ENCODE results near the gene TMPRSS15.

TMPRSS15 gene

GRCh38 chr21:18253799-18254198, 149.8 kb downstream of the TMPRSS15 start:
- Histone ChIP-seq H3K27me3 (ENCODE audit: insufficient read depth, low read length) (no peaks in the 10 kb centered on the region), H3K9me3 (ENCODE audit: low read length) (no peaks in the 10 kb centered on the region), H4K20me1 (ENCODE audit: insufficient read depth, low read length) (no peaks in the 10 kb centered on the region), H3F3A (ENCODE audit: insufficient read depth, low read length) (no peaks in the 10 kb centered on the region), H3K9ac (ENCODE audit: low read length) (no peak overlapping the region), H3K9me2 (ENCODE audit: low read depth, low read length) (no peaks in the 10 kb centered on the region), H3K36me3 (ENCODE audit: insufficient read depth, low read length) (no peaks in the 10 kb centered on the region), H3K4me1 (ENCODE audit: insufficient read depth, low read length, severe bottlenecking) (no peaks in the 10 kb centered on the region), H2AFZ (ENCODE audit: low read length) (no peak overlapping the region), H3K4me2 (ENCODE audit: low read length) (no peak overlapping the region), H3K4me3 (ENCODE audit: low read depth, low read length, poor library complexity, severe bottlenecking) (no peak overlapping the region), H3K27ac (ENCODE audit: low read depth, low read length, poor library complexity, severe bottlenecking) (no peak overlapping the region), H3K79me2 (ENCODE audit: insufficient read depth, low read length) (no peaks in the 10 kb centered on the region)
- TF ChIP-seq EZH2 (IDR thresholded peaks at IDR 0.05; ENCODE audit: borderline replicate concordance, low read length) (no peak), CTCF (IDR thresholded peaks at IDR 0.05; ENCODE audit: low read length) (no peak)

- no peaks in the 10 kb centered on the region for H3K27me3 ChIP-seq (ENCODE audit: insufficient read depth, low read length)
- H3K4me3 ChIP-seq (ENCODE audit: low read depth, low read length, poor library complexity, severe bottlenecking), result no peak overlapping the region
- H3K79me2 ChIP-seq (ENCODE audit: insufficient read depth, low read length), result no peaks in the 10 kb centered on the region
- no peak overlapping the region for H3K27ac ChIP-seq (ENCODE audit: low read depth, low read length, poor library complexity, severe bottlenecking)
- no peaks in the 10 kb centered on the region for H3F3A ChIP-seq (ENCODE audit: insufficient read depth, low read length)
- H3K9ac ChIP-seq (ENCODE audit: low read length), result no peak overlapping the region
- no peaks in the 10 kb centered on the region for H4K20me1 ChIP-seq (ENCODE audit: insufficient read depth, low read length)
- H2AFZ ChIP-seq (ENCODE audit: low read length), result no peak overlapping the region
- H3K9me2 ChIP-seq (ENCODE audit: low read depth, low read length), result no peaks in the 10 kb centered on the region
- H3K36me3 ChIP-seq (ENCODE audit: insufficient read depth, low read length), result no peaks in the 10 kb centered on the region
- TF ChIP-seq EZH2 (IDR thresholded peaks at IDR 0.05; ENCODE audit: borderline replicate concordance, low read length) (no peak), CTCF (IDR thresholded peaks at IDR 0.05; ENCODE audit: low read length) (no peak)
- no peaks in the 10 kb centered on the region for H3K4me1 ChIP-seq (ENCODE audit: insufficient read depth, low read length, severe bottlenecking)
- no peak overlapping the region for H3K4me2 ChIP-seq (ENCODE audit: low read length)
- H3K9me3 ChIP-seq (ENCODE audit: low read length), result no peaks in the 10 kb centered on the region
Observed at GRCh38 chr21:18253221-18253620, 150.4 kb downstream of the TMPRSS15 start.

GRCh38 chr21:18252680-18253079, 150.9 kb downstream of the TMPRSS15 start:
- Histone ChIP-seq H3K4me3 (ENCODE audit: low read depth, low read length, poor library complexity, severe bottlenecking) (no peak overlapping the region), H3F3A (ENCODE audit: insufficient read depth, low read length) (no peaks in the 10 kb centered on the region), H3K9me3 (ENCODE audit: low read length) (no peaks in the 10 kb centered on the region), H2AFZ (ENCODE audit: low read length) (no peak overlapping the region), H3K4me1 (ENCODE audit: insufficient read depth, low read length, severe bottlenecking) (no peaks in the 10 kb centered on the region), H4K20me1 (ENCODE audit: insufficient read depth, low read length) (no peaks in the 10 kb centered on the region), H3K4me2 (ENCODE audit: low read length) (no peak overlapping the region), H3K36me3 (ENCODE audit: insufficient read depth, low read length) (no peaks in the 10 kb centered on the region), H3K27me3 (ENCODE audit: insufficient read depth, low read length) (no peaks in the 10 kb centered on the region), H3K79me2 (ENCODE audit: insufficient read depth, low read length) (no peaks in the 10 kb centered on the region), H3K27ac (ENCODE audit: low read depth, low read length, poor library complexity, severe bottlenecking) (no peak overlapping the region), H3K9ac (ENCODE audit: low read length) (no peak overlapping the region), H3K9me2 (ENCODE audit: low read depth, low read length) (no peaks in the 10 kb centered on the region)
- TF ChIP-seq EZH2 (IDR thresholded peaks at IDR 0.05; ENCODE audit: borderline replicate concordance, low read length) (no peak), CTCF (IDR thresholded peaks at IDR 0.05; ENCODE audit: low read length) (no peak)

All from OCI-LY1 (cell line).